ENCODE measurements around the gene CTNND2.

The CTNND2 gene

GRCh38 chr5:11449217-11449616 is 455.0 kb downstream of the CTNND2 start:
- Histone ChIP-seq H3K4me2 (ENCODE audit: low read depth, low read length) (no peak overlapping the region), H4K20me1 (ENCODE audit: insufficient read depth, low read length) (no peaks in the 10 kb centered on the region), H3K79me2 (ENCODE audit: low read length) (no peaks in the 10 kb centered on the region), H3K9me3 (replicated peaks; ENCODE audit: insufficient read depth, low read length) (no peaks in the 10 kb centered on the region), H3F3A (ENCODE audit: insufficient read depth, low read length) (no peaks in the 10 kb centered on the region), H3K9ac (ENCODE audit: low read length) (no peak overlapping the region), H3K4me1 (ENCODE audit: low read length) (no peaks in the 10 kb centered on the region), H3K36me3 (replicated peaks; ENCODE audit: insufficient read depth, low read length) (no peaks in the 10 kb centered on the region), H2AFZ (ENCODE audit: low read length) (no peak overlapping the region), H3K27ac (ENCODE audit: low read length) (no peak overlapping the region), H3K27me3 (replicated peaks; ENCODE audit: insufficient read depth, low read length) (no peaks in the 10 kb centered on the region), H3K4me3 (ENCODE audit: low read length) (no peak overlapping the region), H3K9me2 (replicated peaks; ENCODE audit: insufficient read depth, low read length) (no peaks in the 10 kb centered on the region)
- no peak for DNase-seq
- TF ChIP-seq EZH2phosphoT487 (IDR thresholded peaks at IDR 0.05; ENCODE audit: low read length) (no peak), EZH2 (optimal IDR thresholded peaks at IDR 0.05; ENCODE audit: low read depth, low read length) (no peak), CTCF (IDR thresholded peaks at IDR 0.05; ENCODE audit: low read length) (no peak)

- DNase-seq, result no peak
- no peaks in the 10 kb centered on the region for H3K9me3 ChIP-seq (replicated peaks; ENCODE audit: insufficient read depth, low read length)
- no peak overlapping the region for H3K4me3 ChIP-seq (ENCODE audit: low read length)
- H4K20me1 ChIP-seq (ENCODE audit: insufficient read depth, low read length), result no peaks in the 10 kb centered on the region
- TF ChIP-seq CTCF (IDR thresholded peaks at IDR 0.05; ENCODE audit: low read length), result no peak
- no peak for TF ChIP-seq EZH2phosphoT487 (IDR thresholded peaks at IDR 0.05; ENCODE audit: low read length)
- no peak for TF ChIP-seq EZH2 (optimal IDR thresholded peaks at IDR 0.05; ENCODE audit: low read depth, low read length)
- H3K4me1 ChIP-seq (ENCODE audit: low read length), result no peaks in the 10 kb centered on the region
- H2AFZ ChIP-seq (ENCODE audit: low read length), result no peak overlapping the region
- no peak overlapping the region for H3K27ac ChIP-seq (ENCODE audit: low read length)
- H3K36me3 ChIP-seq (replicated peaks; ENCODE audit: insufficient read depth, low read length), result no peaks in the 10 kb centered on the region
- H3K9me2 ChIP-seq (replicated peaks; ENCODE audit: insufficient read depth, low read length), result no peaks in the 10 kb centered on the region
- no peaks in the 10 kb centered on the region for H3F3A ChIP-seq (ENCODE audit: insufficient read depth, low read length)
- H3K79me2 ChIP-seq (ENCODE audit: low read length), result no peaks in the 10 kb centered on the region
- no peak overlapping the region for H3K9ac ChIP-seq (ENCODE audit: low read length)
- H3K4me2 ChIP-seq (ENCODE audit: low read depth, low read length), result no peak overlapping the region
- no peaks in the 10 kb centered on the region for H3K27me3 ChIP-seq (replicated peaks; ENCODE audit: insufficient read depth, low read length)
Observed at GRCh38 chr5:11443831-11444230, 460.4 kb downstream of the CTNND2 start.

GRCh38 chr5:11432116-11432515 is 472.1 kb downstream of the CTNND2 start:
- Histone ChIP-seq H3K4me2 (ENCODE audit: low read depth, low read length) (no peak overlapping the region), H3K27me3 (replicated peaks; ENCODE audit: insufficient read depth, low read length) (no peaks in the 10 kb centered on the region), H3K9me3 (replicated peaks; ENCODE audit: insufficient read depth, low read length) (no peaks in the 10 kb centered on the region), H3F3A (ENCODE audit: insufficient read depth, low read length) (no peaks in the 10 kb centered on the region), H3K4me1 (ENCODE audit: low read length) (no peaks in the 10 kb centered on the region), H4K20me1 (ENCODE audit: insufficient read depth, low read length) (no peaks in the 10 kb centered on the region), H3K9me2 (replicated peaks; ENCODE audit: insufficient read depth, low read length) (no peaks in the 10 kb centered on the region), H3K36me3 (replicated peaks; ENCODE audit: insufficient read depth, low read length) (no peaks in the 10 kb centered on the region), H3K9ac (ENCODE audit: low read length) (no peak overlapping the region), H3K4me3 (ENCODE audit: low read length) (no peak overlapping the region), H3K27ac (ENCODE audit: low read length) (no peak overlapping the region), H2AFZ (ENCODE audit: low read length) (no peak overlapping the region), H3K79me2 (ENCODE audit: low read length) (no peaks in the 10 kb centered on the region)
- TF ChIP-seq EZH2phosphoT487 (IDR thresholded peaks at IDR 0.05; ENCODE audit: low read length) (no peak), CTCF (IDR thresholded peaks at IDR 0.05; ENCODE audit: low read length) (no peak), EZH2 (optimal IDR thresholded peaks at IDR 0.05; ENCODE audit: low read depth, low read length) (no peak)
- DNase-seq, result no peak
